PC-3 (cell line): ENCODE data around the gene ZNF546.
"Not testable (repeated sequence)": the region's sequence is repeated elsewhere in the genome, so short reads cannot be mapped to it uniquely, and the experiment has no call there.

Source experiments
- EZH2 ChIP-seq: fragments of 300-600 bp; sonication (generic); IDR thresholded peaks from one replicate; pipeline ENCODE4 v1.6.1; 2017; ENCODE audit warnings: antibody characterized with exemption, mild to moderate bottlenecking, low read length; ENCODE audit not compliant: unreplicated experiment
- EZH2phosphoT487 ChIP-seq: fragments of 300-600 bp; sonication (generic); IDR thresholded peaks from 2 replicates; pipeline ENCODE4 v1.6.1; 2018; ENCODE audit warnings: mild to moderate bottlenecking, antibody characterized with exemption, low read length, borderline replicate concordance
- TF ChIP-seq, protein P1 (sequence below): fragments of 300-600 bp; sonication (generic); conservative IDR thresholded peaks from 2 replicates; pipeline ENCODE4 v1.5.1; 2017; ENCODE audit warnings: antibody characterized with exemption, low read depth, mild to moderate bottlenecking, low read length

- TF ChIP-seq, protein P1, sequence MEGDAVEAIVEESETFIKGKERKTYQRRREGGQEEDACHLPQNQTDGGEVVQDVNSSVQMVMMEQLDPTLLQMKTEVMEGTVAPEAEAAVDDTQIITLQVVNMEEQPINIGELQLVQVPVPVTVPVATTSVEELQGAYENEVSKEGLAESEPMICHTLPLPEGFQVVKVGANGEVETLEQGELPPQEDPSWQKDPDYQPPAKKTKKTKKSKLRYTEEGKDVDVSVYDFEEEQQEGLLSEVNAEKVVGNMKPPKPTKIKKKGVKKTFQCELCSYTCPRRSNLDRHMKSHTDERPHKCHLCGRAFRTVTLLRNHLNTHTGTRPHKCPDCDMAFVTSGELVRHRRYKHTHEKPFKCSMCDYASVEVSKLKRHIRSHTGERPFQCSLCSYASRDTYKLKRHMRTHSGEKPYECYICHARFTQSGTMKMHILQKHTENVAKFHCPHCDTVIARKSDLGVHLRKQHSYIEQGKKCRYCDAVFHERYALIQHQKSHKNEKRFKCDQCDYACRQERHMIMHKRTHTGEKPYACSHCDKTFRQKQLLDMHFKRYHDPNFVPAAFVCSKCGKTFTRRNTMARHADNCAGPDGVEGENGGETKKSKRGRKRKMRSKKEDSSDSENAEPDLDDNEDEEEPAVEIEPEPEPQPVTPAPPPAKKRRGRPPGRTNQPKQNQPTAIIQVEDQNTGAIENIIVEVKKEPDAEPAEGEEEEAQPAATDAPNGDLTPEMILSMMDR, result not testable (repeated sequence)
- TF ChIP-seq EZH2, EZH2phosphoT487: not testable (repeated sequence)
Observed at GRCh38 chr19:39959407-39959806, 37.5 kb upstream of the ZNF546 start.
